GM18868 (cell line): ENCODE data around the gene INAFM1.
A peak's percentile ranks its signal among the peaks of the same experiment; 100 is the strongest.

Experiments used
- ATAC-seq: cut with Tn5 transposase; IDR thresholded peaks from one replicate; pipeline ENCODE4 v1.9.1; 2021; ENCODE audit warnings: mild to moderate bottlenecking, moderate library complexity; ENCODE audit not compliant: unreplicated experiment

The INAFM1 gene

DNA sequence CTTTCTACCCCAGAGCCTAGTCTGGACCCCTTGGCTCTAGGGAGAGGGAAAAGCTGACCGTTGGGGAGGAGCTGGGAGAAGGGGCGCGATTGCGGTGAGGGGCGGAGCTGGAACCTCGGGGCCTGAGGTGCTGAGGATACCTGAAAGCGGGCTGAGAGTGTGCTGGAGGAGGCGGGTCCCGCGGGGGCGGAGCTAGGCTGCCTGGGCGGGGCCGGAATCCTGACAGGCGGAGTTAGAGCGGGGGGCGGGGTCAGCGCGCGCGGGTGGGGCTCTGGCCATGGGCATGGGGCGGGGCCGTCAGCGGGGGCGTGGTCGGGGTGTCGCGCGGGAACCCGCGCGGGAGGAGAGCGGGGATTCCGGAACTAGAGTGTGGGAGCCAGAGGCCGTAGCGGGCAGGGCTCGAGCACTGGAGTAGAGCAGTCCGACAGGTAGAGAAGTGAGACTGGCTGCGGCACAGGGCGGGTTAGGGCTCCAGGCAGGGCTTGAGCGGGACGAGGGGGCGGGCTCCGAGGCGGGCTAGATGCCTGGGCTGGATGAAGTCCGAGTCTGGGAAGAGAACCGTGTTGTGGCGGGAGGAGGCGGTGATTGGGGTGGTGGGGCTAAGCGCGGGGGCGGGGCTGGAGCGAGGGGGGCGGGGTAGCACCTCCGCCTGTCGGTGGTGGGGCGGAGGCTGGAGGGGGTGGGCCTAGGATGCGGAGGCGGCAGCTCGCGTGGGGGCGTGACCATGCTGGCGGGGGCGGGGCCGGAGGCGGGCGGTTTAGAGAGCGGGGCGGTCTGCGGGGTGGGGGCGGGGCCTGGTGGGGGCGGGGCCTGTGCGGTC, at the start of gene INAFM1:
Gene INAFM1, plus strand, starts transcription at position 815 of the 820 bp plus-strand sequence. CDS start 35 bp downstream, outside the sequence.
- ATAC-seq = peak; percentile 47

DNA sequence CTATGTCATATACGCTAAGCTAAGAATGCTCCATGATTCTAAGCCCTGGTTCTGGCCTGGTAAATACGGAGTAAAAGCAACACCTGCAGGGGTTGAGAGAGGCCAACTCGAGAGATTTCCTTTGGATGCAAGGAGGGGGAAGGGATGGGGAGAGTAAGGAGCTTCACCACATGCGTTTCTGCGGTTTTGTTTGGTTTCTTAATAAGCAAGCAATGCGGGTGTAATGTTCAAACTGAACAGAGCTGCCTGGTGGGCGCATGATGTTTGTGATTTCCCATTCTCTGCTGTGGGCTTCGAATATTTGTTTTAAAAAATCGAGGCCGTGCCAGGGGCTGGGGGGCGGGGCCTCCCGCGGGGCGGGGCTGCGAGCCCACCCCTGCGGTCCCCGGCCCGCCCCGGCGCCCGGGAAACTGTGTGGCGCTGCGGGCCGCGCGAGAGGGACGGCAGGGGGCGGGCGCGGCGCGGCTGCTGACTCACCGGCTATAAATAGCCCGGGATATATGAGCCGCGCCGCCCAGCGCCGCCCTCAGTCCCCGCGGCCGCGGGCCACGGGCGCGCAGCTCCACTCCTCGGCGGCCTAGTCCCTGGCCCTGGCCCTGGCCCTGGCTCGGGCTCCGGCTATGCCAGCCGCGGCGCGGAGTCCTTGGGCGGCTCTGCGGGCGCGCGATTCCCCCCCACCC, 48.8 kb upstream of the INAFM1 start:
- ATAC-seq = peak; percentile 40

DNA sequence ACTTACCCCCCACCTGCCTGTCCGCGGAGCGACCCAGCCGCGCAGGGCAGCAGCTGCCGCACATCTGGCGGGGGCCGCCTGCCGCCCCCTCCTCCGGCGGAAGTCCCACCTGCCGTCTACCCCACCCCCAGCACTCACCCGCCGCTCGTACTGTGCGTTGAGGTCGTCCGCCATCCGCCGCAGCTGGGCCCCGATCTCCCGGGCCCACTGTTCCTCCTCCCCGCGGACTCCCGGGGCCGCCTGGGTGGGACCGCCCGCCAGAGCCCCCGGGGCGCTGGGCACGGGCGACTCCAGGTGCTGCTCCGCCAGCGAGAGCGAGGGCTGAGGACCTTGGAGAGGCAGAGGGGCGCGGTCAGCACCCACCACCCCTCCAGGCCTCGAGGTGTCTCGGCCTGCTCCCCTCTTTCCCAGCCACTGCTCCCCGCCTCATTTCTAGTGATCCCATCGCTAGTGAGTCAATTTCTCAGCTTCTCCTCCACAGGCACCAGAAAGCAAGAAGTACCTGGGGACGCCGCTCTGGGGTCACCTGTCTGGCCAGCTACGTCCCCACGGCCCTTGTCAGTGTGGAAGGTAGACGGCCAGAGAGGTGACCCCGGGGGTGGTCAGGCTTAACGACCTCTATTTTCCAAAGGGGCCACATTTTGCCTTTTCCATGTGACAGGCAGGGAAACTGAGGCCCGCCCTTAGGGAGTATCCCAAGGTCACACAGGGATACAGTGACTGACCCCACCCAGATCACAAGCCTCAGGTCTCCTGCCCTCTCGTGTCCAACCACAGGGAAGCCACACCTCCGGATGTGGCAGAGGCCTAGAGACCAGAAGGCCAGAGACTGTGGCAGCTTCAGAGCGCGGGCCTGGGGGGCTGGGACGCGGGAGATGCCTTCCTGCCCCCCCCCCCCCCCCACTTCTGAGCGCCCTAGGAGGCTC, 48.0 kb upstream of the INAFM1 start:
- peak; percentile 1 for ATAC-seq

DNA sequence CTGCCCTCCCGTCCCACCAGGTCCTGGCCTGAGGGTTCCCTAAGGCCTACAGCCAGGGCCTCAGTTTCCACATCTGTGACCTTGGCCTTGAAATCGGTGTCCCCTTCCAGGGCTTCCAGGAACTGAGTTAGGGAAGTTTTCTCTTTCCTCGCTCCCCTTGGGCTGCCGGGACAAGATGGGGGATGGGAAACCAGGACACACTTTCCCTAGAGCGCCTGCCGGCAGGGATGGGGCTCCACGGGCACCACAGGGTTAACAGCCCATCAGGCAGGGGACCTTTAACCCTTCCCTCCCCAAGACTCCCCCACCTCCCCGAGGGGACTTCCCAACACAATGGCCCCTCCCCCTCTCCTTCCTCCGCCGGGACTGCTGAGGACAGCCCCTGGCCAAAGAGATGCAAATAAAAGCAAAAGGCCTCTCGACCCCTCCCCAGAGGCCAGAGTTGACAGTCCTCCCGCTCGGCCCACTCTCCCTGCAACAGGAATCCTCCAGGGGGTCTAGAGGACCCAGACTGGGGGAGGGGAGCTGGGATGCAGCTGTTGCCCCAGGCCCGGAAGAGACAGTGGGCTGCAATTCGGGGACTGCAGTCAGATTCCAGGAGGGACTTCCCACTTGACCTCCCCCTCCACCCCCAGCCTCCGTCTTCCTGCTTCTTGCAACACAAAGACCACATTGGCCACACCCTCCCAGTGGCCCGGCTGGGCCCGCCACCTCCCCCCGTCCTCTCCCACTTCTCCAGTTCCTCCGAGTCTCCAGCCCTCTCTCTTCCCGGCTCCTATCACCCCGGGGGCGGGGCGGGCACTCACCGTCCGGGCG, 47.1 kb upstream of the INAFM1 start:
- no peak for ATAC-seq

DNA sequence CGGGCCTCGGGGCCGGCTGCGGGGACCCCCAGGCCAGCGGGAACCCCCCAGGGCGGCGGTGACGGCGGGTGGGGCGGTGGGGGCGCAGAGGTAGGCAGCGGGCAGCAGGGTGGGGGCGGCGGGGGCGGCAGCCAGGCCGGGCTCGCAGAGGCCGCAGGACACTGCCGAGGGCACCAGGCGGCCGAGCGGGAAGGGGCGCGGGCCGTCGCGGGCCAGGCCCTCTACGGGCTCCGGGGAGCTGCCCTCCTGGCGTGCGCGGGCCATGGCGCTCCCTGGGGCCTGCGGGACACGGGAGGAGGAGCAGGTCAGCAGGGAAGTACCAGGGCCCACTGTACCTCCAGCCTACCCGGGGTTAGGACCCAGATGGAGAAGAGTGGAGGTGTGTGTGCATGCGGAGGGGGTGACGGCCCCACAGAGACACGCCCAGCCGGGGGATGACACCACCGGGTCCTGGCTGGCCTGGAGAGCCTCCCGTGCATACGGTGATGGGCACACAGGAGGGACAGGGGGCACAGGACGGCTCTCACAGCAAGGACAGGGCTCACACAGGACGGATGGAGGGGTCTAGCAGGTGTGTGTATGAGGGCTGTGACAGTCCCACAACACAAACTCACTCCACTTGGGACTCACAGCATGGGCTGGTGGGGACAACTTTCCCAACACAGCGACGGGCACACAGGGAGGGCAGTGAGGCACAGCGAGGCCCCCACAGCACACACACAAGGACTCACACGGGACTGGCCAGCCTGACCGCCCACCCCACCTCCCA, 46.3 kb upstream of the INAFM1 start:
- no peak for ATAC-seq

DNA sequence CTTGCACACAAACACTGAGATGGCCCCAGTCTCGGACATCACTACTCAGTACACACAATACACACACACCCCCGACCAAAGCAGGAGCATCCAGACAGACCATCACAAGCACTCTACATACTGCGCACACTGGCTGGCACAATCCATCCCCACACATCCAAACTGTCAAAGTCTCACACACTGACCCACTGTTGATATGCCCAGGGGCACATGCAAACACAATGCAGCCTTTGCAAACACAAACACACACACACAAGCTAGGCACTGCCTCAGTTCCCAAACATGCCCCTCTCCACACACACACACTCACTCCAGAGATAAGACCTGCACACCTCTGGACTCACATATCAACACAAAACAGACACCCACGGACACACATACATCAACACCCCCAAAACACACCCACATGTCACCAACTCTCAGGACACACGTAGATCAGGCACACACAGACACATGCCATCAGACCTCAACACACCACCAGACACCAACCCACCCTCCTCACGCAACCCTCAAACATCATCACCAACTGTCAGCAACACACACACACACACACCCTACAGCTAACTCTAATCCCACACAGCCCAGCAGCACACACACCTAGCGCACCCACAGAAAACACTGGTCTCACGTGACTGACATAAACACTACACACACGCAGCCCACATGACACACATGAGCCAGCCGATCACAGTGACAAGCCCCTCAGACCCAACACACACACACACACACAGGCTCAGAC, 45.6 kb upstream of the INAFM1 start:
- ATAC-seq = no peak

DNA sequence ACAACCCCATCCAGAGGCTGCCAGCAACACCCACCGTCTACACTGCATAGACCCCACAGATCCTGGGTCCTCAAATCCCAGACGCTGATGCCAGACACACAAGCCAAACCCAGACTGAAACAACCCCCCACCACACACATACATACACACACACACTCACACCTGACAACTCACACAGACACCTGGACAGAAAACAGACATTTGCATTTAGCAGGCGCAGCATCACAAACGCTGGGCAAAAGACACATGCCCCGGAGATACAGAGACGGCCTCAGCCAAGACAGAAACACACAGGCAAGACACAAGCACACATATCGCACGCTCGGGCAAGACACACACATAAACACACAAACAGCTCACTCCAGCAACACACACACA, 45.0 kb upstream of the INAFM1 start:
- no peak for ATAC-seq

DNA sequence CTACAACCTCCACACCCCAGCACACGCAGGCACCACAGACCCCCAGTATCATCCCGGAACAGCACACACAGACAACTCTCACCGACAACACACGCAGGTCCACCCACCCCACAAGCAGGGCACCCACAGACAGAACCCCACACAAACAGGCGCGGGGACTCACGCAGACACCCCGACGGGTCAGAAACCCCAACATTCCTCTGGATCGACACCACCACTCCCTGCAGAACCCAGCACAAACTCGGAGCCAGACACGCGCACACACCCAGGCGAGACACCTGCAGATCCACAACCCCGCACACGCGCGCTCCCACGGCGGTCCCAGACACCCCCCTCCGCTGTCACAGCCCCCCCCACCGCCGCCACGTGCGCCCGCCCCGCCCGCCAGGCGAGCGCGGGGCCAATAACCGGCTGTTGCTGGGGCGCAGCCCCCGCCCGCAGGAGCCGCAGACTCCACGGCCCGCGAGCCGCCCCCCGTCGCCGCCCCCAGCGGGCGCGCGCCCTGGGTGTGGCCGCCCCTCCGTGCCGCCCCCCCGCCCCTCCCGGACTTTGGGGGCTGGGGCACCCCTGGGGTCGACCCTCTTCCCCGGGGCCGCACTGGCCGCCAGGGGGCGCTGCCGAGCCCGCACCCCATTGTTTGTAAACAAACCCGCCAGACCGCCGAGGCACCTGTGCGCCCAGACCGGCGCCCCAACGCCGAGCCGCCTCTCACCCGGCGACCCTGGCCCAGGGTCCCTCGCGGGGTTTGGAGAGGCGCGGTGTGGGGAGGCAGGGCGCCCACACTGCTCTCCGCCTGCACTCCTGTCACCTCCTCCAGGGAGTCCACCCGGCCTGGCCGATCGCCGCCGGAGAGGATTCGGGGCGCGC, 44.4 kb upstream of the INAFM1 start:
- ATAC-seq = no peak

DNA sequence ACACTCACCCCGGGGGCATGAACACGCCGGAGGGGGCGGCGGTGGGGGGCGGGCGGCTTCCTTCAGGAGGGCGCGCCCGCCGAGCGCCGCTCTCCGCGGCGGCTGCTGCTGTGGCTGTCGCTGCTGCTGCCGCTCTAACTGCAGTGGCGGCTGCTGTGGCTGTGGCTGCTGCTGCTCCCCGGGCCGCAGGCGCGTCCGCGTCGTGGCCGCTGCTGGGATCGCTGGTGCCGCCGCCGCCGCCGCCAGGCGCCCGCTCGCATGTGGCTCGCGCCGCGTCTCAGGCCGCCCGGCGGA, 43.8 kb upstream of the INAFM1 start, which contains the start of gene BBC3:
Gene BBC3, minus strand, starts transcription at position 279 of the 294 bp plus-strand sequence. CDS start 2,768 bp downstream, outside the sequence.
- no peak for ATAC-seq

DNA sequence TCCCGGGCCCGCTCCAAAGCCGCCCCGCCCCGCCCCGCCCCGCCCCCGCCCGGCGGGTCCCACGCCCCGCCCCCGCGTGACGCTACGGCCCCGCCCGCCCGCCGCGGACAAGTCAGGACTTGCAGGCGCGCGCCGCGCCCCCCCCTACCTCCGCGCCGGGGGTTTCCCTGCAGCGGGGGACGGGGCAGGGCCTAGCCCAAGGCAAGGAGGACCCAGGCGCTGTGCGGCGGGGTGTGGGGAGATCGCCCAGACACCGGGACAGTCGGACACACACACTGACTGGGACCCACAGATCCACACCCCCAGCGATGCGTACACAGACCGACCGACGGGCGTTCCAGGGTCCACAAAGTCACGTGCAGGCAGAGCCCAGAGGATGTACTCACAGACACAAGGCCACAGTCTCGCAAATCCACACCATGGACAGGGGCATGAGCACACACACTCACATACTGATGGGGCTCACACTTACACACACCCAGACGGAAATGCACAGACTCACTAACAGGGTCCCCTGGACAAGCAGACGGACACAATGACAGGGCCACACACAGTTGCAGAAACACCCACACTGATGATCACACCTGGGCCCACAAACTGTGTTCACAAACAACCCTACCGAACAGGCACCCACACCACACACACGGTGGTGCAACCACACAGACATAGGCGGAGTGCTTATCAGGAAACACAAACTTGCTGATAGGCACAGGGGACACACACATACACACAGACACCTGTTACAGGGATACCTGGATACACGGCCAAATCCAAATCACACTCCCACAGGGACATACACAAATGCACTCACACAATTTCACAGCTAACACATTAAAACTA, 43.2 kb upstream of the INAFM1 start:
- ATAC-seq = peak; percentile 43

DNA sequence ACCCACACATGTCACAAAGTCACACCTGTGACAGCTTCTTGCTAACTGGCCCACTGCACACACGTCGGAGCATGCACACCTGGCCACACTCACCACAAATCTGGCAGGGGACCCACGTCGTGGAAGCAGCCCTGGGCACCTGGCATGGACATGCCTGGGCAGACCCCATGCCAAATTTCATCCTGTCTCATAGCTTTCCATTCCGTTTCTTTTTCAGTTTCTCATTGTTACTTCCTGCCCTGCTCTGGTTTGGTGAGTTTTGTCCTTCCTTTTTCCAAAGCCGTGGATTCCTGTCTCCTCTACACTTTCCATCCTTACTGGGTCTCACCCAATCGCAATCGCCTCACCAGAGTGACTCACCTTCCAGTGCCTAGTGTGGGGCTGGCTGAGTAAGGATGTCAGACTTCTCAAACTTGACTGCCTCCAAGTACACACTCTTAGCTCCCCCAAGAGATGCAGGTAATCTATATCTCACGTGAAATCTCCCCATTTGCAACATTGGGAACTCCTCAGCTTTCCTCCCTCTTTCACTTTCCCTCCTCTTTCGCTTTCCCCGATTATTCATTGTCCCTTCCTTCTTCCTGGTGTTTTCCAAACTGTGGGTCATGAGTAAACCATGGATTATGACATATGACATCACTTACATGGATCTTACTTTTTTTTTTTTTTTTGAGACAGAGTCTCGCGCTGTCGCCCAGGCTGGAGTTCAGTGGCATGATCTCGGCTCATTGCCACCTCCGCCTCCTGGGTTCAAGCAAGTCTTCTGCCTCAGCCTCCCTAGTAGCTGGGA, 42.1 kb upstream of the INAFM1 start:
- no peak for ATAC-seq

DNA sequence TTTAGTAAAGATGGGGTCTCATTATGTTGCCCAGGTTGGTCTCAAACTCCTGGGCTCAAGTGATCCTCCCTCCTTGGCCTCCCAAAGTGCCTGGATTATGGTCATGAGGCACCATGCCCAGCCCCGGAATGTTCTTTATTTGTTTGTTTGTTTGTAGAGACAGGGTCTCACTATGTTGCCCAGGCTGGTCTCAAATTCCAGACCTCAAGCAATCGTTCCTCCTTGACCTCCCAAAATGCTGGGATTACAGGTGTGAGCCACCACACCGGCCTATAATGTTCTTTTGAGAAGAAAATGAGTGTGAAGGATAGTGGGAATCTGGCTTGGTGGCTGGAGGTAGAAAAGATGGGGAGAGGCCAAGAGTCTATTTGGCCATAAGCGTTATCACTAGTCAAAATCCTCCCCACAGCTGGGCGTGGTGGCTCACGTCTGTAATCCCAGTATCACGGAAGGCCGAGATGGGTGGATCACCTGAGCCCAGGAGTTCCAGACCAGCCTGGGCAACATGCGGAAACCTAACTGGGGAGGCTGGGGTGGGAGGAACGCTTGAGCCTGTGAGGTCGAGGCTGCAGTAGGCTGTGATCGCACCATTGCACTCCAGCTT, 38.5 kb upstream of the INAFM1 start:
- no peak for ATAC-seq

DNA sequence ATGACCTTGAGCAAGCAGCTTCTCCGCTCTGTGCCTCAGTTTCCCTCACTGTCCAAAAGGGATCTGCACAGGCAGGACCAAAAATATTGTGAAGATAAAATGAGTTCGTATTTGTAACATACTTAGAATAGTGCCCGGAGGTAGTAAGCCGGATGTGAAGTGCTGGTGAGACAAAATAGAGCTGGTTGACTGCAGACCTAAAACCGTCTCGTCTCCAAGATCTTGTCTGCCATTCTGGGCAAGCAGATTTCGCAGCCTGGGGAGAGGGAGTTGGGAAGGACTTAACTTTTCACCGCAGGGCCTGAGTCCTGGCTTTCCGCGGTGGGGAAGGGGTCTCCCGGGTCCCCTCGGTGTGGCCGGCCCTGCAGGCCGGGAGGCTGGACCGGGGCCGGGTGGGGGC, 35.5 kb upstream of the INAFM1 start:
- no peak for ATAC-seq

DNA sequence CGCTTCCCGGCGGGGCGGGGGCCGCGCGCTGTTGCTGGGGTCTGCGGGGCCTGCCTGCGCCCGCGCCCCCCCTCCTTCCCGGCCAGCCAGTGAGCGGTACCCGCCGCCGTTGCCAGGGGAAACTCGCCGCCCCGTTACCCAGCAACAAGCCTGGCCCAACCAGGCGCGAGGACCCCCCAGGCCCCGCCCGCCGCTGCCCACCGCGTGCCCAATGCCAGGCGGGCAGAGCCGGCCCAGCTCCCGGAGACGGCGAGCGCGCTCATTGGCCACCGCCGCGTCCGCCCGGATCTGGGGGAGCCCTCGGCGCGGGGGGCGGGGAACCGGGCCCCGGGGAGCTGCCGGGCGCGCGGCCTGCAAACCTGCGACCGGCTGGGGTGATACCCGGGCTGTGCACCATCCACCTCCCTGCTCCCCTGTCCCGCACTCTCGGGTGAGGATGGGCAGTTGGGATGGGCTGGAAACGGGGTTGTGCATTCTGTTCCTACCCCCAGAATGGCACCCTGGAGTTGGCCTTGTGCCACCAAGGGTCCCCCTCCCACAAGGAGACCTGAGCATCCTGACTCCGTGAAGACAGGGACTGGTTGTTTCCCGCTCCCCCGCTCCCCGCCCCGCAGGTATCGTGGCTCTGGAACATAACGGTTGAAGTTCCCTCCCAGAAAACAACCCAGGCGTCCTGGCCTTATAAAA, 34.9 kb upstream of the INAFM1 start:
- ATAC-seq = no peak

DNA sequence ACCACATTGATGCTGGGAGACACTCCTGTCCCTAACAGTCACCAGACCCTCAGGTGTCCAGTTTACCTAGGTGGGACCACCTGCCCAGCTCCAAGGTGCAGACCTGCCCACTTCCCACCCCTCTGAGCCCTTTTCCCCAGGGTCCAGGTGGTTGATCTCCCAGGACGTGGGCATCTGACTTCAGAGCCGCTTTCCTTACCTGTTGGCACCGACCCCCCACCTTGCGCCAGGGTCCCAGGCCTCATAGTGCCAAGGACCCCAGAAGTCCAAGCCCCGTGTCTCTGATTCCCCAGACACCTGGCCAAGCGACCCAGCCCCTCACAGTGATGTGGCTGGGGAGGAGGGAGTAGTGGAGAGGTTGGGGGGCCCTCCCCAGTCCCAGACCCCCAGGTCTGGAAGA, 34.1 kb upstream of the INAFM1 start:
- no peak for ATAC-seq
